CD4-positive, alpha-beta T cell treated with Interleukin-10 for 1 hour (primary cell): Measurements from ENCODE around the gene MYO5B.

Source experiments
- DNase-seq: peaks from one replicate; pipeline ENCODE4 v3.0.0-alpha.2; 2020

The MYO5B gene

DNA sequence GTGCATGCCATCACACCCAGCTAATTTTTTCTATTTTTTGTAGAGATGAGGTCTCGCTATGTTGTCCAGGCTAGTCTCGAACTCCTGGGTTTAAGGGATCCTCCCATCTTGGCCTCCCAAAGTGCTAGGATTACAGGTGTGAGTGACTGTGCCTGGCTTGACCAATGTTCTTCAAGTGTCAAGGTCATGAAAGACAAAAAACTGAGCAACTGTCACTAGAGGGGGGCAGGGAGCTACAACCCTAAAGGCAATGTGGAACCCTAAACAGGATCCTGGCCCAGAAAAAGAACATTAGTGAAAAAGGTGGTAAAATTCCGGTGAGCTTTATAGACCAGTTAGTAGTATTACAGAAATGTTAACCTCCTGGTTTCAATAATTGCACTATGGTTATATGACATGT is 7.3 kb downstream of the MYO5B start:
- DNase-seq, result no peak

DNA sequence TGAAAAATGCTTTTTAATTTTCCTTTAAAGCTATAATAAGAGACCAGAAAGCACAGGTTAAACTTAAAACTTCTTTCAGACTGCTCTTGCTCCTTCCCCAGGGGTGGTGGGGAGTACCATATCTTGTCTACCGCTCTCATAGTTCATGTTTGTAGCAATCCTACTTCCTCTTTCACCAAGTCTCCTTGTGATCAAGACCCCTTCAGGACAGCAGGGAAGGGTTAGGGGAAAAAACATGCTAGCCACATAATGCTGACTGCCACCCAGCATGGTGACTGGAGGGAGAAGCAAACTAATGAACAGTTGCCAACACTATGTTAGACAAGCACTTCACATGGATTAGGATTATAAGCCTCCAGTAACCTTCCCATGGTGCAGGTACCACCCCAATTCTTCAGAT is 8.6 kb downstream of the MYO5B start:
- DNase-seq, result no peak

DNA sequence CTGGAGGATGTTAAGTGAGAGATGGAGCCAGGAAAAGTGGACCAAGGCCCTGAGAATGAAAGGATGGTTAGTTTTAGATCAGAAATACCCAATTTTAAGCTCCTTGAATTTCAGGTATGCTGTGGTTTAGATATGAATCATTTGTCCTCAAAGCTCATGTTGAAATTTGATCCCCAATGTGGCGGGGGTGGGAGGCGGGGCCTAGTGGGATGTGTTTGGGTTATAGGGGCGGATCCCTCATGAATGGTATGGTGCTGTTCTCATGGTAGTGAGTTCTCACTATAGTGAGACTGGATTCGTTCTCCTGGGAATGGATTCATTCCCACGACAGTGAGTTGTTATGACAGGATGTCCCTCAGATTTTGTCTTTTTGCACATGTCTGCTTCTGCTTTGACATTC is 11.4 kb downstream of the MYO5B start:
- no peak for DNase-seq

DNA sequence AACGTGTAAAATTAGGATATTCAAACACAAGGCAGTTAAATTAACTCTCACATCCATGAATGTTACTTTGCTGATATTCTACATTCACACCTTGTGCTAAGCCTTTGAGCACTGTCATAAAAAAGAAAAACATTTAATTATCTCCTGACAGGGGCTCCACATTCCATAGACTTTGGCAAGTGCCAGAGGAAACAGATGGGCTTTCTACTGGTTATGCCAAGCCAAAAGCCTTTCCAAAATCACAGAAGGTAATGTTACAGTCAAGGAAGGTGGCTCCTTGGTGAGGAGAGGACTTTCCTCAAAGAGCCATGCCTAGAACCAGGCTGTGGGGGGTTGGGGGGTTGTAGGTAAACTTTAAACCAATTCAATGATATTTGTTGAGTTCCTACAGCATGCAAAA is 12.4 kb downstream of the MYO5B start:
- DNase-seq, result no peak

DNA sequence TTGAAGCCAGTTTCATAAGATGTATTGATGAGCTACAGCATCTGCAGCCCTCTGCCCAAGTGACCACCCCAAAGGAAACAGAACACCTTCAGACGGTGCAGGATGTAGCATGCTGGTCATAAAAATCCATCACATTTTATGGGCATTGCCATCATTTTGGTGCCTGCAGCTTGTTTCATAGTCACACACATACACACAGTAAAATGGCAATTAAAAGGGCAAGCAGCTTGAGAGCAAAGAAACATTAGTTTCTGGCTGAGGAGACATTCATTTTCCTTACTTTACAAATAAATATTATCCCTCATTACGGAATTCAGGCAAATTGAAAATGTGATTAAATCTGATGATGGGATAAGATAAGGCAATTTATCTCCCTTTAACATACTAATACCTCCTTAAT is 13.4 kb downstream of the MYO5B start:
- no peak for DNase-seq

DNA sequence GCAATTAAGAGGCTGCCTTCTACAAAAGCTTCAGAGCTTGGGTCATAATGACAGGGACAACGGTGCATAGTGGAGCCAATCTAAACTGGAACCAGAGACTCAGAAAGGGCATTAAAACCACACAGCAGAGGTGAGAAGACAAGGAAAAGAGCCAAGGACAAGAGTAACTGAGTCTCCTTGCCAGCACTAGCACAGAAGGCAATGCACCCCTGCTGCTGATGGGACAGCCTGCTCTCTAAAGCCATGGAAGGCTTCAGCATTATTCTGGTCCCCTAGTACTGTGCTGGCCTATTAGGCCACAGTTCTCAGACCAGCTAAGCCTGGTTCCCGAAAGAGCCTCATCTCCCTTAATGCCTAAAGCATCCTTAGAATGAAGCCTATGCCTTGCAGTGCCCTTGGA is 15.5 kb downstream of the MYO5B start:
- DNase-seq, result no peak

DNA sequence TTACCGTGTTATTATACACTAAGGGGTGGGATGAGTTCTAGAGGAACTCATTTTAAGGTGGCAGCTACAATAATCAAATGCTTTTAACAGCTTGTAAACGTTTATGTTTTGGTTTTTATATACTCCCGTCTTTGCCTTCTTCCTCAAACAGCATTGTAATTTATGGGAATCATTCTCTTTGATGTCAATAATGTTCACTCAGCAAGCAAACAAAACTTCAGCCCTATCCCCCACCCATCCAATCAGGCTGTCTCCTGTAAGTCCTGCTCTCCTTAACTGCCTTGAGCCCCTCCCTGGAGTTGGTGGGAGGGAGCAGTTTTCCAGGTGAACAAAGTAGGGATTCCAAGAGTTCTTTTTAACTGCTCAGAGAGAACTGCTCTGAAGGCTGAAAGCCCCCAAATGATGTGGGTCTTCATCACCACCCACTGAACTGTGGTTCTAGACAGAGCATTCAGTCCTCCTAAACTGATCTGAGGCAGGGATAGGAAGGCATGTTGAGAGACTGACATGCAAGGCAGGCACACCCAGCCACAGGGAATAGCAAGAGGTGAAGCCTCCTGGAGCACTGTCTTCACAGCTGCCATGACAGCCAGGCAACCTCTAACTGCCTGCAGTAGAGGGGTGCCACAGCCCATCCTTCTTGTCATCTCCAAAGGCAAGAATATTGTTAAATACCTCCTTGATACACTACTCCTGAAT is 17.5 kb downstream of the MYO5B start:
- DNase-seq, result no peak

DNA sequence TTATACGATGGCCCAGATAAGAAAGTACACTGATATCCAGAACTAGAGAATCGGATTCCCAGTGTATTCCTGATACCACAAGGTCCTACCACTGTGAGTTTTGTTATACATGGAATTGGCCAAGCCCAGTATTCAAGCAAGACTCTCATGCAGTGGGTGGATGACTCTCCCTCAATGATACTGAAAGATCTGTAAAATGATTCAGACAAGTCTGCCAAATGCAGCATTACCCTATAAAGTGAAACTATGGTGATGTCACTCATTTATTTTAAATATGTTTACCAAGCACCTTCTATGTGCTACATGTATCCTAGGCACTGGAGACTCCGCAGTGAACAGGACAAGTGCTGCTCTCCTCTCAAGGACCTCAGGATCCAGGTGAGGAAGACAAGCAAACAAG is 22.6 kb downstream of the MYO5B start:
- no peak for DNase-seq

DNA sequence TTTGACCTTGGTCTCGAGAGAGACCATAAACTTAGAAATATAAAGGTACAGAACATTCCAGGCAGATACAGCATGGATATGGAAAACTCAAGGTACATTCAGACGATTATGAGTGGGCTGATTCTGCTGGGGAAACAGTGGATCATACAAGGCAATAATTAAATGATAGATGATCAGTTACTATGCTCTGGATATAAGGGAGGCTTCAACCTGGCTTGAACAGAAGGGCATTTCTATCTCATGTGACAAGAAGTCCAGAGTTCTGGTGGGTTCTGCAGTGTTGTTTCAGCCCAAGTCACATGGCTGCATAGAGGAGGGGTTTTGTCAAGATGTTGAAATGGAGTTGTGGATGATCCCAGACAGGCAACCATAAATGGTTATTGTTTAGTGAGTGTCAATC is 23.5 kb downstream of the MYO5B start:
- no peak for DNase-seq

DNA sequence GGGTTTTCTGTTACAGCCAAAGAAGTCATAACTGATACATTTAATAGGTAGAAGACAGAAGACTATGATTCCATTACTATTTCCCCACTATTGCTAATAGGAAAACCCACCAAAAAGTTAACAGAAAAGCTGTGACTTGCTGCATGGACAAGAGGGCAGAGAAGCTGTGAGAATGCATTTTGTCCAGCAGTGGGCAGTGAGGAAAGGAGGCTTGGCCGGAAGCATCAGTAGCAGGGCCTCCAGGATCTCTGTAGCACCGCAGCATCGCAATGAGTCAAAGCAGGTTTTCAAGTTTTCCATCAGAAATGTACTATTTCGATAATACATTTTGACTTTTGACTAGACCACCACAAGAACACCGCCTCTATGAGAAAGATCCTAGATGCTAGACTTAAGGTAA is 24.9 kb downstream of the MYO5B start:
- no peak for DNase-seq

DNA sequence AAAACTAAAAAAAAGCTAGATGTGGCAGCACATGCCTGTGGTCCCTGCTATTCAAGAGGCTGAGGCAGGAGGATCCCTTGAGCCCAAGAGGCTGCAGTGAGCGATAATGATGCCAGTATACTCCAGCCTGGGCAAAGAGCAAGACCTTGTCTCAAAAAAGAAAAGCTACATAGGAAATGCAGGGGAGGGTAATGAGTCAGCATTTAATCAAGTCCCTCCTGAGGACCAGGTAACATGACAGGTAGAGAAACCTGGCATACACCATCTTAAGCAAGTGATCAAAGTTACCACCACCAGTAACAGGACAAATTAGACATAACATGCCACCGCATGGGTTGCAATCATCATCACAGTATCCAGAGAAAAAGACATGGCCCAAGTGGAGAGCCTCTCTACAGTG is 25.8 kb downstream of the MYO5B start:
- DNase-seq, result no peak

DNA sequence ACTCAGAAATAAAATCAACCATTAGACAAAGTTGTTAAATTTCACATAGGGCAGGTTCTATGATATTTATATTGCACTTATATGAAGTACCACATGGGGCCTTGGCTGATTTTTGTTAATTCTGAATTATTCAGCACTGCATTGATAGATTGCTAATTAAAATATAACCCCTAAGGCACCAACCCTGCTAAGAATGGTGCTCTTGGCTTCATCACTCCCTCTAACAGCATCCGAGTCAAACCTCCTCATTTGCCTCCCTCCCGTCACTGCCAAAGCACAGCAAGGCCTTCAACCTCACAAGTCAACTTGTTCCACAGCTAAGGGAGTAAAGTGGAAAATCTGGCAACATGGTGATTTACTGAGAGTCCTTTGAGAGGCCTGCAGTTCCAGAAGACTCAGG is 27.0 kb downstream of the MYO5B start:
- DNase-seq, result no peak

DNA sequence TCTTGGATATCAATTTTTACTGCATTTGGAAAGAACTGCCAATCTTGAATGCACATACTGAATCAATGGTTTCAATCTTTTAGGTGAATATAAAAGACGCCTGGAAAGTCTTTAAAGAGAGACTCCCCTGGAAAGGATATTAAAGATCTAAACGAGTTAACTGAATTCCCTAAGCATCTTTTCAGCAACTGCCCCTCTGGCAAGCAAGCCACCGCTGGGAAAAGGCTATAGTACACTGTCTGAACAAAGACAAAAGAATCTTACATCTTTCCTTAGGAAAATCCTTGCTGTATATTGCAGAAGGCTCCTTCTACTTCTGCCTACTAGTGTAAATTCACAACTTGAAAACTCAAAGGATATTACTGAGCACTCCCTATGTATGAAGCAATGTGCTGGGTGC is 28.0 kb downstream of the MYO5B start:
- no peak for DNase-seq

DNA sequence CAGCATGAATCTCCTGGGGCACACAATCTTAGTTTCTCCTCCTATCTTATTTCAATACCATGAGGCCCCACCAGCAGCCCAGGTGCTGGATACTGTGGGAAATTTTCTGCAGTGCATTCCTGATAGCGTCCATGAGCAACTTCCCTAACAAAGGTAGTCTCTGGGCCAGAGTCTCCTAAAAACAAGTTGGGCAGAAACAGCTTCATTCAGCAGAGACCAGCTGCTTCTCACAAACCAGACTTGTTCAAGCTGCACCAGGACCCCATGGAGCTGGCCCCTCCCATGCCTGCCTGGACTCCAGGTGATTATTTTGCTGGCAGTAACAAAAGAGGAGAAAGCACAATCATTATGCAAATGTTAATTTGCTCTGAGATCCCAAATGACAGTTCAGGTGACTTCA is 31.4 kb downstream of the MYO5B start:
- no peak for DNase-seq

DNA sequence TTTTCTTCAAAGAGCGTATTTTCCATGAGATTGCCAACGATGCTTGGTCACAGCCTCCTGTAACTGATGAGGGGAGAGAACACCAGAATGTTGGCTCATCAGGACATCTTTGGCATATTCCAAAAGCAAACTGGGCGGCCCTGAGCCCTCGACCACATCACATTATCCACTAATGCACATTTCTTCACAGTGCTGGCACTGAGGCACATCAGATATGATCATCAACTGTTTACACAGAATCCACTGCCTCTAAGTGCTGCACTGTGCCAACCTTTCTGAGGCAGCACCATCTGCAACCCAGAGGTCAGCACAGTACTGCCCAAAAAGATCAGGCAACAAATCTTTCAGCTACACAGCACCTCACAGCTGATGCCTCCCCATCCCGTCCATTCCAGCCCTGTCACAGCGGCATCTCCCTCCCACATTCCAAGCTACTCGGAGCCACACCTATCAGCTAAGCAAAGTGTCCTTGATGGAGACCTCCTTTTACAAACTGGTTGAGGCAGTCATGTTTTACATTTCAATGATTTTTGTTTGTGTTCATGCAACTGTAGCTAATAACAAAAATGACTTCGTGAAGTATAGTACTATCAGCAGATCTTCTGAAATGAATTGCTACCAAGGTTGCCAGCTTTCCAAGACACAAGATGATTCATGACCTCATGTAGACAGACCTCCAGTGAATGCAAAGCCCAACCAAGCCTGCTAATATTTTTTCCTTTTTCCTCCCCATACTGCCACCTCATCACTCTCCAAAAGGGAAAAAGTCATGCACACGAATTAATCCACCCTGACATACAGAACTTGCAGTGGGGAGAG is 32.3 kb downstream of the MYO5B start:
- DNase-seq, result no peak

DNA sequence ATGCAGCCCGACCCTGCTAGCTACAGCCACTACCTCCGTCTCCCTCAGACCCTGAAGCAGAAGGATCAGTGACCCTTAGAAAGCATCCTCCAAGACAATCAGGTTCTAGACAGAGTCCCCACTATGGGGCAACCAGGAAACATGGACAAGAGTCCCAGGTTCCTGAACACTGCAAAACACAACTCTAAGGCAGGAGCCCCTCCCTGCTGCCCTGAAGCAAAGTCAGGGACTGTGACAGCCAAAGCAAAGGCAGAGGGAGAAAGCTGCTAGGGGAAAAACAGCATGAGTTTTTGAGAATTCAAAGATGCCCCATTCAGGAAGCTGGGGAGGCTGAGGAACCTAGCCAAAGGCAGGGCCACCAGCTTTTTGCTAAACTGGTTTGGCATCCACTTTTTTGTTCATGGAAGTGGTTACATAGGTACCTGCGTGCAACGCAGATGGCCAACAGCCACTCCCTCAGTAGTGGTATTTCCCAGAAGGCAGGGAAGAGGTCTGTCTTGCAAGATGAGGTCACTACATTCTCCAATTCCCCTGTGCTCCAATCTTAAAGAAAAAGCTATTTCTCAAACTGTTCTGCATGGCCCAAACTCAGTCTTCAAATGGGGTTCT is 33.2 kb downstream of the MYO5B start:
- no peak for DNase-seq

DNA sequence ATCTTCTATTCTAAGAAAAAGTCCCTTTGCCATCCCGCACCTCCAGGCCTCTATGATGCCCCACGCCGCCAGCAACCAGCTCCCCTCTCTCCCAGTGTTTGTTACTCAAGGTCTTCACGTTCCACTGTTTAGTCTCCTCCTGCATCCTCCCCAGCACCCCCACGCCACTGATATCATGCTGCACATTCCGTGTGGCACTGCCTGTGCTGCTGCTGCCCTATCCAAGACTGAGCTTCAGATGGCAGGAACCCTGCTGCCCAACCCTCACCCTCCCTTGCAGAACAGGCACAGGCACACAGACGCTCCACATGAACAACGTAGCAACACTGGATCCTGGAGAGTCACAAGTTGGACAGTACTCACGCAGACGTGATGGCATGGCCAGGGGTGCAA is 35.3 kb downstream of the MYO5B start:
- no peak for DNase-seq

DNA sequence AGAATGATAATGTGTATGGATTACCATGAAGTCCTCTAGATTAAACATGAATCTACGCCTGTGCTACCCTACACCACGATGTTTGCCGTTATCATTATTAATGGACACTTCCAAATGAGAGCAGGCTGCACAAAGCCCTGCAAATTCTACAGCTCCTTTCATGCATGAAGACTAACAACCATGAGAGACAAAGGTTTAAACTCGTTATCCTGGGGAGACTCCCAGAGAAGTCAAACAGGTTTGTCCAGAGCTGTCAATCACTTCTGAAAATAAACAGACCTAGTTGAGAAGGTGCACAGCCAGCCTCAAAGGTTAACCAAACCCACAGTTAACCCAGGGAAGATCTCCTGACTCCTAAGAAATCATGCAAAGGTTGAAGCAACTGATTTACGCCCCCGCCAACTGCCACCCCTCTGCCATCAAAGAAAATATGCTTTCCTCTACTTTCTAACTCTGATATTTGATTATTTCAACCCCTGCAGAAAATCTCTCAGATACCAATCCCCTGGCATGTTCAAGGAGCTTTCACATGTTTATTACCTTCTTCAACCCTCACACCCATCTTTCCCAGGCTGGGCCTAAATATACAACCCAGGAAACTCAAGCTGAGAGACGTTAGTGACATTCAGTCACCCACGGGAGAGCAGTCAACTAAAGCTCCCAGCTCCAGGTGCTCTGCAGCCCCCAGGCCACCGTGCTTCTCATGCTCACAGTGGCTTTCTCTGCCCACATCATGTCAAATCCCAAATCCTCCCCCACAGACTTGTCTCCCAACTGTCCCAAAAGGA is 35.9 kb downstream of the MYO5B start:
- DNase-seq, result no peak

DNA sequence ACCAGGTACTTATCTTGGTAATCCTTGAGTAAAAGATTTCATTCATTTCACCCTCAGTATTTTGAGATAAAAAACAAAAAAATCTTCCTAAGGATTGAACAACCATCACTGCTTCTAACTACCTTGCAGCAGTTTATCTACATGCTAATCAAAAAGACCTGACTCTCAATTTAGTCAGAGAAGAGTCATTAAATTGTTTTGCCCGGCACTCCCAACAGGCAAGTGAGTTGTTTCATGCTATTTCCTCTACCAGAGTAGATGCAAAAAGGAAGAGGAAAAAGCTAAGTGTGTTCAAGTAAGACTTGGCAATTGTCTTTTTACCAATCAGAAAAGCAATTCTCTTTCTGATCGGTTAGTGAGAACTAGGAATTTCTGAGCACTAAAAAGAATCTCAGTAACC is 39.5 kb downstream of the MYO5B start:
- no peak for DNase-seq

DNA sequence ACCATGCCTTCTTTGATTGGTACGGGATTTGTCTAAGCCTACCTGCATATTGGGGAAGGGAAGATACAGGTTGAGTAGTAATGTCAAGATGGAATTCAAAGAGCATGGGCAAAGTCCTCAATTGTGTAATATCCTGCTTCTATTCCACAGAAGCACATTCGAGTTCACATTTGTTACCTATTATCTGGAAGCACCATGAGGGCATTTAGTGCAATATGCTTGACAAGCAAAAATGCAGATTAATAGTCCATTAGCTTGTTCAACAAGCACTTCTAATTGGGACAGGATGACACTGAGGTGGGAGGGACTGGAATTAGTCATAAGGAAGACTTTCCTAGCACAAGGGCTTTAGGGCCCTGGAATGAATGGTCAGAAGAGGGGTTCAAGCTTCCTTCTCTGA is 40.5 kb downstream of the MYO5B start:
- no peak for DNase-seq

DNA sequence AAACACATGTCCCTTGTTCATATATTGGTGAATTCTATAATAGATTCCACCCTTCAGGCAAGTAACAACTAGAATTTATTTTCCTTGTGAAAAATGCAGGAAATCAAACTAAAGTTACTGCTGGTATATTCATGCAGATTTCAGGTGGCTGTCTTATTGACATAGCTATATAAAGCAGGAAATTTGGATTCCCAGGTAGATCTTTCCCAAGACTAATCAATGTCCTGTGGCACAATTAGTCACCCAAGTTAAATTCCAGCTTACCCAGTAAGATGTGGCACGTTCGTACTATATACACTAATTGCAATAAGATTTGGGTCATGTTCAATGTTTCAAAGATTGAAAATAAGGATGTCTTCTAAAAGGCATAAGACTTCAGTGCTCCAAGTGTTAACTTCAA is 42.0 kb downstream of the MYO5B start:
- no peak for DNase-seq

DNA sequence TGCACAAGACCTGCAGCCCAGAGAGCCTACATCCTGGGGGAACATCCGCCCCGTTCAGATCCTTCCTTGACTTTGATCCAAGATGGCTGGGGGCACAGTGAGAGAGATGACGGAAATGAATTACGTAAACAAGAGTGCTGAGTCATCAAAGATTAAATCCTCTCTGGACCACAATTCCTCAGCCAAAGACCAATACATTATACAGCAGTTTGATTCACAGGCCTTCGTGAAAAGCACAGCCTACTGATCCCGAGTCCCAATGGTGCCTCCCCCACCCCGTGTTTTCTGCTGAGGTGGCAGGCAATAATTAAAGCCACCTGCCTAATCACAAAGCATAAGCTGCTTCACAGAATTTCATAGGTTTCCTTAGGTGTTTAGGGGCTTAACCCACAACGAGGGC is 43.0 kb downstream of the MYO5B start:
- no peak for DNase-seq

DNA sequence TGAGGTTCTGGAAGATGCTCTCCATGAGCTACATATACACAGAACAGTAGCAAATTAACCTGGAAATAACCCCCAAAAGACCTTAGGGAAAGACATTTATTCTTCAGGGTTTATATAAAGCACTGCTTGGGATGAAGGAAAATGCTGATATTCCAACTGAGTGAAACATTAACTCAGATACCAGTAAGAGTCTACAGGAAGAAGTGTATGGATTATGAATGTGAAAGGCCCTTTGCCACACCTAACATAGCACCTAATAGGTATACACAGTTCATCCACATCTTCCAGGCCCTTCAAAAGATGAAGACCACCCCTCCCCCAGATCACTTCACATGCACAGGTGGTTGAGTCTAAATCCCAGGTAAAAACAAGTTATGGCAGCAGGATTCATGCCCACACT is 50.4 kb downstream of the MYO5B start:
- DNase-seq, result no peak

DNA sequence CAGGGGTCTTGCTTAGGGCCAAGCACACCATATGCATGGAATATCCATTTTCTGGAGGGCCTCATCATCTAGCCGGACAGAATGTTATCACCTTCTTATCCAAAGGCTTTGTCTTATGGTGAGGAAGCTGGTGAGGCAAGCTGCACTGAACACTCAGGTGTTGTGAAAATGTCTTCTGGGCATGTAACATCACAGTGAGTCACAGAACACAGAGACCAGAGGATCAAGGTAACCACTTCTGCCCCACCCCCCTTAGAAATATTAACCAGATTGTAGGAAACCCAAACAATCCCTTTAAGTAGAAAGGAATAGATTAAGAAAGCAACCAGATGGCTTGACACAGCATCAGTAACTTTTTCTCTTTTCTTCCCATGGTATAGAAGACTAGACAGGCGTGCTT is 51.1 kb downstream of the MYO5B start:
- DNase-seq, result no peak
